Body of pancreas (tissue), 4 donors: ENCODE measurements around the gene TEX35. TPM values are rescaled to one million over a fixed set of nuclear protein-coding genes. Genes with fewer than 3 reads are reported as not detected.
A peak's percentile ranks its signal among the peaks of the same experiment; 100 is the strongest.

Source experiments
- ATAC-seq: fragments of 150-250 bp; one replicate; pipeline ENCODE4 v1.9.1; 2016
- DNase-seq, 4 donors: peaks; one replicate each; pipeline ENCODE4 v3.0.0-alpha.2; 2019
- H3K27ac ChIP-seq, 4 donors: fragments of 200-600 bp; sonication (generic); 1 replicate in 3 of 4; 2 replicates in 1 of 4; pipeline versions ENCODE4 v1.5.1 to v1.6.1; 2016 to 2019; ENCODE audit warnings: mild to moderate bottlenecking in 1 of 4, mixed read lengths in 1 of 4, moderate library complexity in 1 of 4
- H3K27me3 ChIP-seq, 2 donors: fragments of 200-600 bp; sonication (generic); one replicate each; pipeline ENCODE4 v1.6.0; 2016; ENCODE audit warnings: mild to moderate bottlenecking in 1 of 2
- H3K36me3 ChIP-seq, 2 donors: fragments of 200-600 bp; sonication (generic); replicated peaks in 1 of 2; 2 replicates each; pipeline ENCODE4 v1.5.1; 2016; ENCODE audit warnings: low read depth in 2 of 2; ENCODE audit not compliant: insufficient read depth in 1 of 2
- H3K4me1 ChIP-seq: fragments of 200-600 bp; sonication (generic); one replicate; pipeline ENCODE4 v1.6.0; 2016
- H3K4me3 ChIP-seq, 2 donors: fragments of 200-600 bp; sonication (generic); 1 replicate in 1 of 2; 2 replicates in 1 of 2; pipeline ENCODE4 v1.5.1; 2016 to 2019
- H3K9me3 ChIP-seq, 3 donors: fragments of 200-600 bp; sonication (generic); 1 replicate in 2 of 3; 2 replicates in 1 of 3; pipeline ENCODE4 v1.5.1; 2016
- CTCF ChIP-seq, 7 experiments: fragments of 450-650 bp in 4 of 7; fragments of 200-600 bp in 3 of 7; sonication (generic) in 3 of 7; IDR thresholded peaks; one replicate each; pipeline ENCODE4 v1.5.1; 2016 to 2019; ENCODE audit warnings: antibody characterized with exemption in 7 of 7
- POLR2A ChIP-seq, 3 donors: fragments of 450-650 bp; IDR thresholded peaks; one replicate each; pipeline ENCODE4 v1.6.1; 2016; ENCODE audit warnings: antibody characterized with exemption in 3 of 3, mild to moderate bottlenecking in 2 of 3
- WGBS, 2 donors: methylation state at CpG; one replicate each; pipeline ENCODE4 v1.1.5; 2017; 5-methylcytosine and 5-hydroxymethylcytosine counted together
- intact Hi-C: fragments of 100-400 bp; cut with DNase I; formaldehyde crosslinking; loops from one replicate; pipeline ENCODE4 v1.15.1; 2023
- total RNA-seq, 2 donors: library from RNA; depleted of rRNA; stranded (reverse); fragments of >200 nt; gene quantifications; one replicate each; pipeline ENCODE4 v1.1.0, GENCODE V29; 2016

The TEX35 gene
- total RNA-seq, 2 donors from 2014 or later = not detected

GRCh38 chr1:178529364-178530036 lies 16.6 kb downstream of the TEX35 start:
- DNase-seq (no peak), ATAC-seq (no peak)
- Histone ChIP-seq H3K36me3 (no peaks in the 10 kb centered on the region), H3K4me3 (no peak overlapping the region), H3K4me1 (peaks cover 9% of the 10 kb centered on the region), H3K27me3 (no peaks in the 10 kb centered on the region), H3K9me3 (no peaks in the 10 kb centered on the region), H3K27ac (no peak overlapping the region)
- intact Hi-C loops = no loop called here
- no peak for TF ChIP-seq POLR2A (IDR thresholded peaks at IDR 0.05)
- TF ChIP-seq CTCF (IDR thresholded peaks at IDR 0.05) = no peak
- WGBS, 2 donors = 64 to 74% methylated on average over 8 of the region's 8 CpGs

DNA sequence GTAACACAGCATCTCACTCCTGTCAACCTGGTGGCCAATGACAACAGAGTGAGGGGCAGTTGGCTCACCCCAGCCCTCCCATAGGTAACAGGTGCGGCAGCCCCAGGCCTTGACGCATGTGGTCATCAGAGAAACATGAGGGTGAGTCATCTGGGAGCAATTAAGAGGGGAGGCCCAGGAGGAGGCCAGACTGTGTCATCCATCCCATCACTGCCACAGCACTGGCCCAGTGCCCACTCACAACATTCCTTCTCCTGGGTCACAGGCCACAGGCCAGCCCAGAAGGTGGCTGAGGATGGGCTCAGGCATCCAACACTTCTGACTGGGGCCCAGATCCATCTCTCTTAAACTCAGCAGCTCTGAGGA lies 17.1 kb downstream of the TEX35 start:
- peak in 2 of 4 donors; percentile 16 to 20 for DNase-seq
- TF ChIP-seq POLR2A (IDR thresholded peaks at IDR 0.05) = no peak
- TF ChIP-seq CTCF (IDR thresholded peaks at IDR 0.05) = no peak
- peak; percentile 35 for ATAC-seq
- no peaks in the 10 kb centered on the region for H3K9me3 ChIP-seq
- H3K27me3 ChIP-seq = no peaks in the 10 kb centered on the region
- no peak overlapping the region for H3K27ac ChIP-seq
- WGBS, 2 donors = 46 to 52% methylated on average over 2 of the region's 2 CpGs
- peaks cover 9% of the 10 kb centered on the region for H3K4me1 ChIP-seq
- intact Hi-C loops = no loop called here
- H3K4me3 ChIP-seq = no peak overlapping the region
- H3K36me3 ChIP-seq = no peaks in the 10 kb centered on the region

DNA sequence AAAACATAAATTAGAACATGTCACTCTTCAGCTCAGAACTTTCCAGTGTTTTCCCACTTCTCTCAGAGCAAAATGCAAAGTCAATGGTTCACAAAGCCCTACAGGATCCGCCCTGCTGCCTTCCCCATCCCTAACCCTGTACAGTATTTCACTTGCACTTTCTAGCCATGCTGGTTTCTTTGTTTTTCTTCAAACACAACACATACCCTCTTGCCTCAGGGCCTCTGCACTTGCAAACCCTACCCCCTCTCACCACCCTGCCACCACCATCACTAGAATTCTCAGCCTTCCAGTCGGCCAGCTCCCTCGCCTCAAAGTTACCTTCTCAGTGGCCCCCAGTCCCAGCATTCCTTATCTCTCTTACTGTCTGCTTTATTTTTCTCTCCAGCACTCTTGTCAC lies 17.6 kb downstream of the TEX35 start:
- no peak overlapping the region for H3K4me3 ChIP-seq
- H3K4me1 ChIP-seq = peaks cover 9% of the 10 kb centered on the region
- DNase-seq (no peak), ATAC-seq (no peak)
- intact Hi-C loops = no loop called here
- H3K9me3 ChIP-seq = no peaks in the 10 kb centered on the region
- 77 to 78% methylated on average over 3 of the region's 3 CpGs for WGBS, 2 donors
- H3K36me3 ChIP-seq = no peaks in the 10 kb centered on the region
- TF ChIP-seq CTCF (IDR thresholded peaks at IDR 0.05) (no peak), POLR2A (IDR thresholded peaks at IDR 0.05) (no peak)
- no peak overlapping the region for H3K27ac ChIP-seq
- no peaks in the 10 kb centered on the region for H3K27me3 ChIP-seq

- no peaks in the 10 kb centered on the region for H3K9me3 ChIP-seq
- no peak overlapping the region for H3K27ac ChIP-seq
- H3K27me3 ChIP-seq = no peaks in the 10 kb centered on the region
- intact Hi-C loops = no loop called here
- no peak for TF ChIP-seq POLR2A (IDR thresholded peaks at IDR 0.05)
- TF ChIP-seq CTCF (IDR thresholded peaks at IDR 0.05) = no peak
- peaks cover 17% of the 10 kb centered on the region for H3K4me1 ChIP-seq
- H3K4me3 ChIP-seq = no peak overlapping the region
- DNase-seq = peak in 3 of 4 donors; percentile 26 to 40 (median 27)
- ATAC-seq = peak; percentile 6
- H3K36me3 ChIP-seq = no peaks in the 10 kb centered on the region
- WGBS, 2 donors = 0 to 49% methylated on average over 4 to 10 of the region's 10 CpGs
These were observed 19.0 kb downstream of the TEX35 start for GRCh38 chr1:178531887-178532286.

GRCh38 chr1:178532392-178532791 lies 19.5 kb downstream of the TEX35 start:
- Histone ChIP-seq H3K9me3 (no peaks in the 10 kb centered on the region), H3K4me3 (no peak overlapping the region), H3K27me3 (no peaks in the 10 kb centered on the region), H3K27ac (no peak overlapping the region), H3K4me1 (peaks cover 22% of the 10 kb centered on the region), H3K36me3 (no peaks in the 10 kb centered on the region)
- ATAC-seq (peak; percentile 76), DNase-seq (peak; percentile 82 to 90 (median 86))
- intact Hi-C loops = no loop called here
- 9 to 17% methylated on average over 11 to 13 of the region's 13 CpGs for WGBS, 2 donors
- TF ChIP-seq POLR2A (IDR thresholded peaks at IDR 0.05) (no peak), CTCF (IDR thresholded peaks at IDR 0.05) (peak; percentile 85 to 94 (median 90))
